ES-I3 (cell line): Measurements from ENCODE around the gene LCE3D.
"Not testable (repeated sequence)": the region's sequence is repeated elsewhere in the genome, so short reads cannot be mapped to it uniquely, and the experiment has no call there.

Experiments
- H3K36me3 ChIP-seq: 2 replicates; pipeline ENCODE4 v1.6.1; 2013; ENCODE audit warnings: mild to moderate bottlenecking, low read length, control low read depth, moderate library complexity; ENCODE audit not compliant: insufficient read depth
- H3K4me1 ChIP-seq: 2 replicates; pipeline ENCODE4 v1.6.1; 2013; ENCODE audit warnings: mild to moderate bottlenecking, control low read depth, low read length; ENCODE audit not compliant: insufficient read depth
- H3K9ac ChIP-seq: 2 replicates; pipeline ENCODE4 v1.6.1; 2013; ENCODE audit warnings: low read depth, mild to moderate bottlenecking, low read length, moderate library complexity
- H3K9me3 ChIP-seq: 2 replicates; pipeline ENCODE4 v1.6.1; 2013; ENCODE audit warnings: mild to moderate bottlenecking, low read length, moderate library complexity; ENCODE audit not compliant: control insufficient read depth, insufficient read depth

The LCE3D gene

GRCh38 chr1:152565115-152565514, 15.2 kb downstream of the LCE3D start:
- Histone ChIP-seq H3K9ac (no peak overlapping the region), H3K9me3 (no peaks in the 10 kb centered on the region), H3K4me1 (no peaks in the 10 kb centered on the region), H3K36me3 (no peaks in the 10 kb centered on the region)

- H3K36me3 ChIP-seq, H3K4me1 ChIP-seq, H3K9me3 ChIP-seq, H3K9ac ChIP-seq: not testable (repeated sequence)
Measured at GRCh38 chr1:152548358-152548757, 32.0 kb downstream of the LCE3D start.

GRCh38 chr1:152546704-152547103, 33.6 kb downstream of the LCE3D start:
- Histone ChIP-seq H3K36me3 (no peaks in the 10 kb centered on the region), H3K4me1 (no peaks in the 10 kb centered on the region), H3K9me3 (no peaks in the 10 kb centered on the region), H3K9ac (no peak overlapping the region)

- Histone ChIP-seq H3K4me1 (no peaks in the 10 kb centered on the region), H3K9ac (no peak overlapping the region), H3K36me3 (no peaks in the 10 kb centered on the region), H3K9me3 (no peaks in the 10 kb centered on the region)
Measured at GRCh38 chr1:152543820-152544219, 36.5 kb downstream of the LCE3D start.

GRCh38 chr1:152539901-152540300, 40.4 kb downstream of the LCE3D start:
- Histone ChIP-seq H3K4me1 (no peaks in the 10 kb centered on the region), H3K9ac (no peak overlapping the region), H3K36me3 (no peaks in the 10 kb centered on the region), H3K9me3 (no peaks in the 10 kb centered on the region)

- H3K36me3 ChIP-seq, result no peaks in the 10 kb centered on the region
- no peaks in the 10 kb centered on the region for H3K4me1 ChIP-seq
- no peak overlapping the region for H3K9ac ChIP-seq
- no peaks in the 10 kb centered on the region for H3K9me3 ChIP-seq
Measured at GRCh38 chr1:152537496-152537895, 42.8 kb downstream of the LCE3D start.

GRCh38 chr1:152535774-152536173, 44.5 kb downstream of the LCE3D start:
- H3K4me1 ChIP-seq, result no peaks in the 10 kb centered on the region
- H3K36me3 ChIP-seq, result no peaks in the 10 kb centered on the region
- peaks cover 7% of the 10 kb centered on the region; the same call in 1 of the 2 replicates for H3K9me3 ChIP-seq
- H3K9ac ChIP-seq, result no peak overlapping the region

- Histone ChIP-seq H3K4me1 (no peaks in the 10 kb centered on the region), H3K36me3 (no peaks in the 10 kb centered on the region), H3K9me3 (peaks cover 7% of the 10 kb centered on the region; the same call in 1 of the 2 replicates), H3K9ac (no peak overlapping the region)
Measured at GRCh38 chr1:152533327-152533938, 46.9 kb downstream of the LCE3D start.
